ENCODE measurements around the gene UBAP1. TPM values are rescaled to one million over a fixed set of nuclear protein-coding genes. Genes with fewer than 3 reads are reported as not detected.
A peak's percentile ranks its signal among the peaks of the same experiment; 100 is the strongest.
"Not testable (repeated sequence)": the region's sequence is repeated elsewhere in the genome, so short reads cannot be mapped to it uniquely, and the experiment has no call there.

UBAP1 gene
- total RNA-seq, 2 experiments from 2014 or later = 36.3 to 36.5 TPM

- Mint-ChIP-seq H3K27me3 (no peaks in the 10 kb centered on the region), H3K36me3 (peaks cover 11% of the 10 kb centered on the region), H3K9me3 (no peaks in the 10 kb centered on the region), H3K4me3 (no peak overlapping the region), H3K4me1 (peaks cover 3% of the 10 kb centered on the region), H3K27ac (no peak overlapping the region)
- POLR2A ChIA-PET = no interaction called here
- ATAC-seq (ENCODE audit: low read depth) (no peak), DNase-seq (no peak)
These were observed 41.4 kb downstream of the UBAP1 start for GRCh38 chr9:34220218-34220617.

DNA sequence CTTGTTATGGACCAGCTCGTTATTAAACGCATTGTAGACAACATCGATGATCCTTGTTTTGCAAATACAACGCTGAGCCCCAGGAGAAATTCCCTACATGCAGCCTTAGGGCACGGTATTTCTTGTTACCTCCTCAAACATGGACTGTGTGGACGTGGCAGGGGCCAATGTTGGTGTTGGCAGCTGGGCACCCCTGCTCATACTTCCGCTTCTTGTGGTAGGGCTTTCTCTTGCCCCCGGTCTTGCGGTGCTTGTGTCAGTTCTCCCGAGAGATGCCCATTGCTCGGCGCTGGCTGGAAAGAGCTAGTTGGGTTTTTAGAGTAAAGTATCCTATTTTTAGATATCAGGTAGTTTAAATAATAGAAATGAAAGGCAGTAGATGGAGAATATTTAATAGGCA is 45.5 kb downstream of the UBAP1 start:
- H3K4me1 Mint-ChIP-seq = no peaks in the 10 kb centered on the region
- H3K4me3 Mint-ChIP-seq = no peak overlapping the region
- ATAC-seq (ENCODE audit: low read depth) (no peak), DNase-seq (no peak)
- H3K27me3 Mint-ChIP-seq = no peaks in the 10 kb centered on the region
- POLR2A ChIA-PET = no interaction called here
- H3K27ac Mint-ChIP-seq = no peak overlapping the region
- peaks cover 9% of the 10 kb centered on the region for H3K36me3 Mint-ChIP-seq
- no peaks in the 10 kb centered on the region for H3K9me3 Mint-ChIP-seq

GRCh38 chr9:34226144-34226760 is 47.4 kb downstream of the UBAP1 start:
- H3K4me1 Mint-ChIP-seq, POLR2A ChIA-PET: not testable (repeated sequence)

GRCh38 chr9:34227445-34227844 is 48.6 kb downstream of the UBAP1 start:
- no peaks in the 10 kb centered on the region for H3K4me1 Mint-ChIP-seq
- peaks cover 3% of the 10 kb centered on the region for H3K36me3 Mint-ChIP-seq
- DNase-seq (no peak), ATAC-seq (ENCODE audit: low read depth) (no peak)
- POLR2A ChIA-PET = interaction anchor here (0.6 kb wide), 1 partner anchor 17 kb away, joined by 3 read pairs; no protein-coding TSS in a partner anchor
- no peaks in the 10 kb centered on the region for H3K27me3 Mint-ChIP-seq
- no peaks in the 10 kb centered on the region for H3K9me3 Mint-ChIP-seq
- H3K4me3 Mint-ChIP-seq = no peak overlapping the region
- no peak overlapping the region for H3K27ac Mint-ChIP-seq

More at GRCh38 chr9:34226144-34226760, 47.4 kb downstream of the UBAP1 start:
- not testable (repeated sequence) for H3K27ac Mint-ChIP-seq; DNase-seq; H3K27me3 Mint-ChIP-seq; ATAC-seq (ENCODE audit: low read depth); H3K9me3 Mint-ChIP-seq; H3K36me3 Mint-ChIP-seq; H3K4me3 Mint-ChIP-seq

DNA sequence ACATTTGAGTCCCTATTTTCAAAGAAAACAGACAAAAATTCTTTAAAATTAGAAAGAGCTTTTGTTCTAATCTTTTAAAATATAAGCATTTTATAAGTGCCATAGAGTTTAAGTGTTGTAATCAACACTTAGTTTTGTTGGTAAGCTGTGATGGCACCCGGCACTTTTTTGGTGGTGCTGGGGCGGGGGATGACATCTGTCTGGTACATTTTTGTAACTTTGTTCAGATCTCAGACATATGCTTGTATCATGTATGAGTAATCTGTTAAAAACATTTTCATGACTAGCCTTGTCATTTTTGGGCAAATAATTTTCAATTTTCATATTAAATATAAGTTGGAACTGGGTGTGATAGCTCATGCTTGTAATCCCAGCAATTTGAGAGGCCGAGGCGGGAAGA is 51.7 kb downstream of the UBAP1 start:
- POLR2A ChIA-PET = no interaction called here

DNA sequence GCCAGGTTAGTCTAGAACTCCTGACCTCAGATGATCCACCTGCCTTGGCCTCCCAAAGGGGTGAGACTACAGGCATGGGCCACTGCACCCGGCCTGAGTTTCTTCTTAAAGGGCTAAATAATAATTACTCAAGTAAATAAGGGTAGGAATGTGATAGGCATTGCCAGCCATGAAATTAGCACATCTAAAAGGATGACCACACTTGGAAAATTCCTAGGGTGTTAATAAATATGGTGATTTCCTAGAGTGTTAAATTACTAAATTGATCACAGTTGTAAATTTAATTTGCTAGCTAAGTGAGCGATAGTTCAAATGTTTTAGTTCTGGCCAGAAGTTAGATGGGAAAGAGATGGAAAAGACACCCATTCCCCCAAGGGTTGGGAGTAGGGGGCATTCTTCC is 53.4 kb downstream of the UBAP1 start:
- DNase-seq = no peak
- Mint-ChIP-seq H3K27me3 (no peaks in the 10 kb centered on the region), H3K4me3 (no peak overlapping the region), H3K36me3 (peaks cover 5% of the 10 kb centered on the region), H3K27ac (no peak overlapping the region), H3K4me1 (no peaks in the 10 kb centered on the region), H3K9me3 (no peaks in the 10 kb centered on the region)
- POLR2A ChIA-PET = no interaction called here
- ATAC-seq (ENCODE audit: low read depth) = no peak

More for the DNA sequence above, 51.7 kb downstream of the UBAP1 start:
- DNase-seq (no peak), ATAC-seq (ENCODE audit: low read depth) (no peak)
- Mint-ChIP-seq H3K9me3 (no peaks in the 10 kb centered on the region), H3K27ac (no peak overlapping the region), H3K4me3 (no peak overlapping the region), H3K36me3 (peaks cover 2% of the 10 kb centered on the region), H3K27me3 (no peaks in the 10 kb centered on the region), H3K4me1 (no peaks in the 10 kb centered on the region)

DNA sequence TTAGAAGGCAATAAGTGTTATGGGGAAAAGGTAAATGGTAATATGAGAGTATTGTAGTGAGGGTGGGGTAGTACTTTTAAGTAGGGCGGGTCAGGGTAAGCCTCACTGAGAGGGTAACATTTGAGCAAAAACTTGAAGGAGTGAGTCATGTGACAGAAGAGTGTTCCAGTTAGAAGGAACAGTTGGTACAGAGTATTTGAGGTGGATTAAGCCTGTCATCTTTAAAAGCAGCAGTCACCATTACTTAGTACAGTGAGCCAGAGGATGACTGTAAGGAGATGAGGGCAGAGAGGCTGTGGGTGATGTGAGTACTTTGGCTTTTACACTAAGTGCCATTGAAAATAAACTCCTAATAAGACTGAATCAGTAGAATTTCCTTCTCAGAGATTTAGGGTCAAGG is 54.8 kb downstream of the UBAP1 start:
- no peak overlapping the region for H3K4me3 Mint-ChIP-seq
- H3K36me3 Mint-ChIP-seq = peaks cover 15% of the 10 kb centered on the region
- no peaks in the 10 kb centered on the region for H3K27me3 Mint-ChIP-seq
- no peak overlapping the region for H3K27ac Mint-ChIP-seq
- H3K4me1 Mint-ChIP-seq = no peaks in the 10 kb centered on the region
- H3K9me3 Mint-ChIP-seq = peaks cover 1% of the 10 kb centered on the region
- no peak for DNase-seq
- no peak for ATAC-seq (ENCODE audit: low read depth)
- POLR2A ChIA-PET = no interaction called here

GRCh38 chr9:34237836-34238235 is 59.0 kb downstream of the UBAP1 start:
- DNase-seq = no peak
- H3K27ac Mint-ChIP-seq = no peak overlapping the region
- no peak overlapping the region for H3K4me3 Mint-ChIP-seq
- peaks cover 1% of the 10 kb centered on the region for H3K9me3 Mint-ChIP-seq
- POLR2A ChIA-PET = no interaction called here
- no peak for ATAC-seq (ENCODE audit: low read depth)
- H3K36me3 Mint-ChIP-seq = peaks cover 31% of the 10 kb centered on the region
- no peaks in the 10 kb centered on the region for H3K27me3 Mint-ChIP-seq
- H3K4me1 Mint-ChIP-seq = no peaks in the 10 kb centered on the region

GRCh38 chr9:34240006-34240405 is 61.2 kb downstream of the UBAP1 start:
- peaks cover 1% of the 10 kb centered on the region for H3K9me3 Mint-ChIP-seq
- no peak overlapping the region for H3K27ac Mint-ChIP-seq
- no peak for ATAC-seq (ENCODE audit: low read depth)

GRCh38 chr9:34242830-34243229 is 64.0 kb downstream of the UBAP1 start:
- no peak for ATAC-seq (ENCODE audit: low read depth)
- H3K4me1 Mint-ChIP-seq = no peaks in the 10 kb centered on the region
- H3K9me3 Mint-ChIP-seq = peaks cover 1% of the 10 kb centered on the region
- peaks cover 34% of the 10 kb centered on the region for H3K36me3 Mint-ChIP-seq
- POLR2A ChIA-PET = no interaction called here
- H3K27me3 Mint-ChIP-seq = no peaks in the 10 kb centered on the region
- H3K4me3 Mint-ChIP-seq = no peak overlapping the region
- DNase-seq = no peak
- no peak overlapping the region for H3K27ac Mint-ChIP-seq

More at GRCh38 chr9:34240006-34240405, 61.2 kb downstream of the UBAP1 start:
- no peaks in the 10 kb centered on the region for H3K4me1 Mint-ChIP-seq
- H3K4me3 Mint-ChIP-seq = no peak overlapping the region
- no peaks in the 10 kb centered on the region for H3K27me3 Mint-ChIP-seq
- POLR2A ChIA-PET = no interaction called here
- H3K36me3 Mint-ChIP-seq = peaks cover 37% of the 10 kb centered on the region
- no peak for DNase-seq

DNA sequence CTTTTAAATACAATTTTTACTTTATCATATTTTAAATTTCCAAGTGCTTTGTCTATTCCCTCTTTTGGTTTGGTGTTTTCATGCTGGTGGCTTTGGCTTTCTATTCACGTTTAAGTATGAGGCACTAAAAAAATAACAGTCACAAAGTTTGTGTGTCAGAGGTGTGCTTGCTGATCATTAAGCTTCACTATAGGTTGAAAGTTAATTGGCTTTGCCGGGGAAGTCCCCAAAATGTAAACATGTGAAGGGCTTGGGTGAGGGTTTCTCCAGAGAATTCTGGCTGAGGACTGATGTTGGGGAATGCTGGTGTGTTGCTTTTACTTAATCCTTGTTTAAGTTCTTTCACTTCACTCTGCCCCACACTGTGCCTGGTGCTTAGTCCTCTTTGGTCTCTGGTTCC is 66.4 kb downstream of the UBAP1 start:
- H3K4me3 Mint-ChIP-seq, H3K27me3 Mint-ChIP-seq: not testable (repeated sequence)
- H3K36me3 Mint-ChIP-seq = peaks cover 23% of the 10 kb centered on the region

GRCh38 chr9:34246453-34246852 is 67.6 kb downstream of the UBAP1 start:
- Mint-ChIP-seq H3K36me3 (peaks cover 22% of the 10 kb centered on the region), H3K4me3 (no peak overlapping the region), H3K9me3 (no peaks in the 10 kb centered on the region), H3K27me3 (no peaks in the 10 kb centered on the region), H3K4me1 (no peaks in the 10 kb centered on the region), H3K27ac (no peak overlapping the region)
- POLR2A ChIA-PET = no interaction called here
- DNase-seq (no peak), ATAC-seq (ENCODE audit: low read depth) (no peak)

More for the DNA sequence above, 66.4 kb downstream of the UBAP1 start:
- H3K27ac Mint-ChIP-seq; ATAC-seq (ENCODE audit: low read depth); POLR2A ChIA-PET; DNase-seq; H3K4me1 Mint-ChIP-seq; H3K9me3 Mint-ChIP-seq: not testable (repeated sequence)

DNA sequence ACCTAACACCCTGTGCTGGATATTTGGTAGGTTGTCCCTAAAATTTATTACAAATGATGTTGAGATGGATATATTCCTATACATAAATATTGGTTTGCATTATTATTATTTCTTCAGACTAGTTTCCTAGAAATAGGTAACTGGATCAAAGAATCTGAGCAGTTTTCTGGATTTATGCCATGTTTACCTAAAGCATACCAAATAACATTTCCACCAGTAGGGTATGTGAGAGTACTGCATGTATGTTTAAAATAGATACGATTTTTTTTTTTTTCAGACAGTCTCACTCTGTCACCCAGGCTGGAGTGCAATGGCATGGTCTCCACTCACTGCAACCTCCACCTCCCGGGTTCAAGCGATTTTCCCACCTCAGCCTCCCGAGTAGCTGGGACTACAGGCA is 68.9 kb downstream of the UBAP1 start:
- POLR2A ChIA-PET; DNase-seq; H3K27ac Mint-ChIP-seq; H3K27me3 Mint-ChIP-seq; H3K4me1 Mint-ChIP-seq; ATAC-seq (ENCODE audit: low read depth); H3K9me3 Mint-ChIP-seq; H3K4me3 Mint-ChIP-seq: not testable (repeated sequence)
- H3K36me3 Mint-ChIP-seq = peaks cover 15% of the 10 kb centered on the region

GRCh38 chr9:34249274-34249673 is 70.4 kb downstream of the UBAP1 start:
- Mint-ChIP-seq H3K4me1 (no peaks in the 10 kb centered on the region), H3K27ac (peak overlapping the region; percentile 18), H3K4me3 (no peak overlapping the region), H3K36me3 (peaks cover 9% of the 10 kb centered on the region), H3K27me3 (no peaks in the 10 kb centered on the region), H3K9me3 (no peaks in the 10 kb centered on the region)
- no peak for ATAC-seq (ENCODE audit: low read depth)
- no peak for DNase-seq
- POLR2A ChIA-PET = no interaction called here

DNA sequence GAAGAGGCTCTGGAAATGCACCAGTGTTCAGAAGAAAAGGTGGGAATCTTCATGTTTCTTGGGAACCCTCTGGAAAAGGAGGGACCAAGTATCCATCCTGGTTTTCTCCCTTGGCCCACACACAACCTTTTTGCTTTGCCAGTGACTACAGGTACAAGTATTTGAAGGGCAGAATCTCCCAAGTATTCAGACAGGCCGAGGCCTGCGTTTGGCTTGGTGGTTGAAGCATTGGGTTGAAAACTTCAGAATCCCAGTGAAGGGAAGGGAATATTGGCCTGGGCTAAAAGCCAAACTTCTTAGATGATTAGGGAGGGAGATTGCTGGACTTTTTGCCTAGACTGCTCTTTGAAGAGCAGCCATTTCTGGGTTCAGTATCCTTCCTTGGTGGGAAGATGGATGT is 71.9 kb downstream of the UBAP1 start:
- POLR2A ChIA-PET = no interaction called here
- H3K9me3 Mint-ChIP-seq = no peaks in the 10 kb centered on the region
- H3K36me3 Mint-ChIP-seq = peaks cover 9% of the 10 kb centered on the region

More for the DNA sequence above, 71.9 kb downstream of the UBAP1 start:
- DNase-seq = no peak
- Mint-ChIP-seq H3K4me1 (no peaks in the 10 kb centered on the region), H3K27me3 (no peaks in the 10 kb centered on the region), H3K4me3 (no peak overlapping the region), H3K27ac (no peak overlapping the region)
- no peak for ATAC-seq (ENCODE audit: low read depth)
